Kasumi-1 (cell line): Measurements from ENCODE around the gene DNAJC18.
"Not testable (repeated sequence)": the region's sequence is repeated elsewhere in the genome, so short reads cannot be mapped to it uniquely, and the experiment has no call there.

Experiments
- DNase-seq, 2 experiments: peaks; one replicate each; lab custom pipeline; 2025; lab: John Stamatoyannopoulos, UW

DNAJC18 gene

GRCh38 chr5:139426203-139426885 is 13.0 kb downstream of the DNAJC18 start:
- no peak for DNase-seq

- DNase-seq, result no peak
Measured at GRCh38 chr5:139425497-139425896, 13.8 kb downstream of the DNAJC18 start.

GRCh38 chr5:139422307-139422893 is 16.9 kb downstream of the DNAJC18 start:
- peak; percentile 90 to 91 for DNase-seq

- DNase-seq, result no peak
Measured at GRCh38 chr5:139419226-139420192, 19.8 kb downstream of the DNAJC18 start.

- DNase-seq, result no peak
Measured at GRCh38 chr5:139418793-139419192, 20.5 kb downstream of the DNAJC18 start.

GRCh38 chr5:139417214-139417613 is 22.1 kb downstream of the DNAJC18 start:
- peak; percentile 62 to 66 for DNase-seq

- DNase-seq, result no peak
Measured at GRCh38 chr5:139416651-139417050, 22.7 kb downstream of the DNAJC18 start.

- no peak for DNase-seq
Measured at GRCh38 chr5:139415869-139416268, 23.5 kb downstream of the DNAJC18 start.

GRCh38 chr5:139415221-139415861 is 24.0 kb downstream of the DNAJC18 start:
- no peak for DNase-seq

- DNase-seq, result no peak
Measured at GRCh38 chr5:139414581-139415130, 24.7 kb downstream of the DNAJC18 start.

GRCh38 chr5:139413963-139414362 is 25.4 kb downstream of the DNAJC18 start:
- no peak for DNase-seq

- DNase-seq, result no peak
Measured at GRCh38 chr5:139413153-139413552, 26.2 kb downstream of the DNAJC18 start.

GRCh38 chr5:139410993-139411828 is 28.1 kb downstream of the DNAJC18 start:
- no peak for DNase-seq

- no peak for DNase-seq
Measured at GRCh38 chr5:139410121-139410992, 29.0 kb downstream of the DNAJC18 start.

- not testable (repeated sequence) for DNase-seq
Measured at GRCh38 chr5:139409116-139409515, 30.2 kb downstream of the DNAJC18 start.

- DNase-seq, result no peak
Measured at GRCh38 chr5:139408191-139408590, 31.1 kb downstream of the DNAJC18 start.

GRCh38 chr5:139407517-139407916 is 31.8 kb downstream of the DNAJC18 start:
- DNase-seq, result peak; percentile 44 to 51

- no peak for DNase-seq
Measured at GRCh38 chr5:139406963-139407362, 32.4 kb downstream of the DNAJC18 start.

GRCh38 chr5:139404484-139404840 is 34.9 kb downstream of the DNAJC18 start:
- no peak for DNase-seq
